ENCODE measurements around the gene SETX.
"Not testable (repeated sequence)": the region's sequence is repeated elsewhere in the genome, so short reads cannot be mapped to it uniquely, and the experiment has no call there.

The SETX gene

DNA sequence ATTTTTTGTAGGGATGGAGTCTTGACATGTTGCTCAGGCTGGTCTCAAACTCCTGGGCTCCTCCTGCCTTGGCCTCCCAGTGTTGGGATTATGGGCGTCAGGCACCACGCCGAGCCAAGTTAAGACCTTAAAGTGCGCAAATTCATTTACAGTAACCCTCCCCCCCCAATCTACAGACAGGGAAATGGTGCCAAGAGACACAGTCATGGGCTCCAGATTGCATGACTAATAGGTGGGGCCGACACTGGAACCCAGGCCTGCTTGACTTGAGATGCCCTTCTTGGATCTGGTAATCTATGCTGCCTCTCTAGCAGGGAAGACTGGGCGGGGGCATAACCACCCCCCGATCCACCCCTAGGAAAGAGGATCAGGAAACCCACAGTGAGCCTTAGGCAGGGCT, 32.3 kb upstream of the SETX start:
- no peak overlapping the region for H3K4me3 ChIP-seq (ENCODE audit: low read length)
- TF ChIP-seq CTCF (IDR thresholded peaks at IDR 0.05; ENCODE audit: insufficient read depth, low read depth, low read length, missing control alignments) = no peak
- DNase-seq (ENCODE audit: low read depth) = no peak

DNA sequence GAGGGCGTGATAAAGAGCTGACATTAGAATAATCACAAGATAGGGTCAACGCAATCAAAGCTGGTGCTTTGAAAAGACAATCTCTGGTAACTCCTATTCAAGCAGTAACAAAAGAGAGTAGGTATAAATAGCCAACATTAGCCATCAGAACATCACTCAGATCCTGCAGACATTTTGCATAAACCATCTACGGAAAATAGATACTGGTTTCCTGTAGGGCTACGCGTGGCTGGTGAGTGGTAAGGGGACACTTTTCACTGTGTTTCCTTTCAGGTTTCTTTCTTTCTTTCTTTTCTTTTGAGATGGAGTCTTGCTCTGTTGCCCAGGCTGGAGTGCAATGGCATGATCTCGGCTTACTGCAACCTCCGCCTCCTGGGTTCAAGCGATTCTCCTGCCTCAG, 29.6 kb upstream of the SETX start:
- TF ChIP-seq CTCF (IDR thresholded peaks at IDR 0.05; ENCODE audit: insufficient read depth, low read depth, low read length, missing control alignments) = no peak
- no peak for DNase-seq (ENCODE audit: low read depth)

GRCh38 chr9:132383462-132383883, 28.7 kb upstream of the SETX start:
- no peak overlapping the region for H3K4me3 ChIP-seq (ENCODE audit: low read length)
- TF ChIP-seq CTCF (IDR thresholded peaks at IDR 0.05; ENCODE audit: insufficient read depth, low read depth, low read length, missing control alignments) = no peak
- DNase-seq (ENCODE audit: low read depth) = no peak

More for the DNA sequence above, 29.6 kb upstream of the SETX start:
- no peak overlapping the region for H3K4me3 ChIP-seq (ENCODE audit: low read length)

DNA sequence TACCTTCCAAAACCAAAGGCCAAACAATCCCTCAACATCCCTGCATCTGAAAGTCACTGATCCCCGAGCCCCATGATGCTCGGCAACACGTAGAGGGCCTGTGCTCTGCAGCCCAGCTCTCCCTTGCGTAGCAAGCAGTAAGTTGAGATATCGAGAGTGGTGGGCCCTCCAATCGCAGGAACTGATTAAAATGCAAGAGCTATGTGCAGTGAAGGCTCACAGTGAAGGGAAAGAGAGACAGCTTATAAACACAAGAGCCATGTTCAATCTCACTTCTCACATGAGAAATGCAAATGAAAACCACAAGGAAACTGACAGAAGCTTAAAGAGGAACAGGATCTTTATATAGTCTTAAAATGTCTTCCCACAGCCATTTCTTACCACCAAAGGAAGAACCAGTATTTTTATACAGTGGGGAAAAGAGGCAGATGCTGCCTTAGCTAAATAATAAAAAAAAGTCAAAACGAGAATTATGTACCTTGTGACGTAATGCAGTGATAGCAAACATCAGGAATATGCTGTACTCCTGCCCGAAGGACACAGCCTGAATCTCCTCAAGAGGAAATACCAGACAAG, 27.3 kb upstream of the SETX start:
- H3K4me3 ChIP-seq (ENCODE audit: low read length) = no peak overlapping the region
- no peak for TF ChIP-seq CTCF (IDR thresholded peaks at IDR 0.05; ENCODE audit: insufficient read depth, low read depth, low read length, missing control alignments)
- DNase-seq (ENCODE audit: low read depth) = no peak

- DNase-seq (ENCODE audit: low read depth); H3K4me3 ChIP-seq (ENCODE audit: low read length): not testable (repeated sequence)
Observed at GRCh38 chr9:132378416-132378815, 23.6 kb upstream of the SETX start.

- H3K4me3 ChIP-seq (ENCODE audit: low read length); DNase-seq (ENCODE audit: low read depth): not testable (repeated sequence)
Observed at GRCh38 chr9:132377769-132378168, 23.0 kb upstream of the SETX start.

GRCh38 chr9:132372177-132373095, 17.6 kb upstream of the SETX start:
- no peak overlapping the region for H3K4me3 ChIP-seq (ENCODE audit: low read length)
- no peak for TF ChIP-seq CTCF (IDR thresholded peaks at IDR 0.05; ENCODE audit: insufficient read depth, low read depth, low read length, missing control alignments)
- peak; percentile 60 for DNase-seq (ENCODE audit: low read depth)

GRCh38 chr9:132370592-132370991, 15.8 kb upstream of the SETX start:
- no peak for DNase-seq (ENCODE audit: low read depth)
- no peak overlapping the region for H3K4me3 ChIP-seq (ENCODE audit: low read length)
- no peak for TF ChIP-seq CTCF (IDR thresholded peaks at IDR 0.05; ENCODE audit: insufficient read depth, low read depth, low read length, missing control alignments)
